Hematopoietic multipotent progenitor cell treated with erythropoietin and hydrocortisone succinate and interleukin-3 and kit ligand, for 6 days (in vitro differentiated cells): ENCODE data around the gene SMG1.
"Not testable (repeated sequence)": the region's sequence is repeated elsewhere in the genome, so short reads cannot be mapped to it uniquely, and the experiment has no call there.

ENCODE experiments used
- DNase-seq: peaks from one replicate; pipeline ENCODE4 v3.0.0-alpha.2; 2015

SMG1 gene

GRCh38 chr16:18796377-18796776 lies 129.8 kb downstream of the SMG1 start:
- DNase-seq, result no peak

- DNase-seq, result no peak
Measured at GRCh38 chr16:18792836-18793433, 133.3 kb downstream of the SMG1 start.

- peak; percentile 99 for DNase-seq
Measured at GRCh38 chr16:18789850-18790706, 136.1 kb downstream of the SMG1 start, which contains the start of gene RPS15A. TSS of gene RPS15A (minus strand) at chr16:18790334. CDS start at chr16:18789113, 1,221 bp downstream.

DNA sequence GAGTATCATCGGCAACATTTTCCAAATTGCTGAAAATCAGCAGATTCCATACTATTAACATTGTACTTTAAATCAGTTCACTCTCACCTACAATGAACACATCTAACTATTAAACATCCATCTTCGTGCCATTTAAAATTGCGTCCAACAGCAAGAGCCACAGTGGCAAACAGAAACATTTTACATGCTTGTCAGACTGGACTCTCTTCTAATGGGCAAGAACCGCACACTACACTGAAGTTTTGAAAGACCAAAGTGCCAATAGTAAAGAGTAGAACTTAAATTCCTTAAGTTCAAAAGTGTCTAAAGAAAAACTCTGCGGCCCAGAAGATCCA lies 136.7 kb downstream of the SMG1 start:
- DNase-seq, result no peak

GRCh38 chr16:18788828-18789514 lies 137.2 kb downstream of the SMG1 start:
- DNase-seq, result peak; percentile 29

- no peak for DNase-seq
Measured at GRCh38 chr16:18784917-18785623, 141.1 kb downstream of the SMG1 start.

DNA sequence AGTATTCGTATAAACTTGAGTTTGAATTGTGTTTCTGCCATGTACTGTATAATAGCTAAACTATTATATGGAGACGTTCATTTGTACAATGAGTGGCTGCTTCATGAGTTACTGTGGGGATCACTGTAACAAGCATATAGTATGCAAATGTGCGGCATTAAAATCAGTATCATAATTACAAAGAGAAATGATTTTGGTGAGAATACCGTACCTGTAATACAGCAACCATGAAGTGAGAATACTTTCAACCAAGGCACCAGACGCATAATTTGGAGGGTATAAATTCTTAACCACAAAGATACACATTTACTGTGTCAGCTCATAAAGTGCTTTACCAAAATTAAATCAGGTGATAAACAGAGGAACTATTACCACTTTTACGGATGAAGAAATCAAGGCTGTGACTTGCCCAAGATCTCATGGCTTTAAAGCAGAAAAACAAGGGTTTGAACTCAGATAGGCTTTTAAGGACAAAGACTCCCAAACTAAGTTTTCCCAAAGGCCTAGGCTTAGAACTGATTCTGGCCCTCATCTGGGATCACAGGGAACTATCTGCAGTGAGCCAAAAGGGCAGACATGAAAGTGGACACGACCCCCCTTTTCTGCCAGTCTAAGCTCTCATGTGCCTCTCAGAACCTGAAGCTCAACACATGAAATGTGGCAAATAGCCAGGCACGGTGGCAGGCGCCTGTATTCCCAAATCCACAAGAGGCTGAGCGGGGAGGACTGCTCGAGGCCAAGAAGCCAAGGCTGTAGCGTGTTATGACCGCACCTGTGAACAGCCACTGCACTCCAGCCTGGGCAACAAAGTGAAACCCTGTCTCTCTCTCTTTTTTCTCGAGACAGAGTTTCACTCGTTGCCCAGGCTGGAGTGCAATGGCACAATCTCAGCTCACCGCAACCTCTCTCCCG lies 142.5 kb downstream of the SMG1 start:
- DNase-seq, result no peak

GRCh38 chr16:18782697-18783429 lies 143.3 kb downstream of the SMG1 start:
- DNase-seq, result no peak

GRCh38 chr16:18781232-18781631 lies 145.0 kb downstream of the SMG1 start:
- not testable (repeated sequence) for DNase-seq

GRCh38 chr16:18780460-18781026 lies 145.7 kb downstream of the SMG1 start:
- not testable (repeated sequence) for DNase-seq

DNA sequence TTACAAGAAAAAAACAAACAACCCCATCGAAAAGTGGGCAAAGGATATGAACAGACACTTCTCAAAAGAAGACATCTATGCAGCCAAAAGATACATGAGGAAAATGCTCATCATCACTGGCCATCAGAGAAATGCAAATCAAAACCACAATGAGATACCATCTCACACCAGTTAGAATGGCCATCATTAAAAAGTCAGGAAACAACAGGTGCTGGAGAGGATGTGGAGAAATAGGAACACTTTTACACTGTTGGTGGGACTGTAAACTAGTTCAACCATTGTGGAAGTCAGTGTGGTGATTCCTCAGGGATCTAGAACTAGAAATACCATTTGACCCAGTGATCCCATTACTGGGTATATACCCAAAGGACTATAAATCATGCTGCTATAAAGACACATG lies 148.5 kb downstream of the SMG1 start:
- not testable (repeated sequence) for DNase-seq

DNA sequence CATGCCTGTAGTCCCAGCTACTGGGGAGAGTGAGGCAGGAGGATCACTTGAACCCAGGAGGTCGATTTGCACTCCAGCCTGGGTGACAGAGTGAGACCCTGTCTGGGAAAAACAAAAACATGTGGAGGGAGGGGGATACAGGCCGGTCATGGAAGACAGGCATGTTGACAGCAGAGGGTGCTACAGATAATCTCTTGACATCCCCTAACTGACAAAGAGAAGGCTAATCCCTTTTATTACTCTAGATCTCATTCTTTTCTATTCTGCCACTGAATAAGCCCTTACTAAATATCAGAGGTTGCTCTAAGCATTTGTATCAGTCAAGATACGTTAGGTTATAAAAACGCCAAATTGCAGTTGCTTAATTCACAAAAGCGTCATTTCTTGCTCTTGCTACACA lies 149.9 kb downstream of the SMG1 start:
- DNase-seq, result not testable (repeated sequence)

- peak; percentile 52 for DNase-seq
Measured at GRCh38 chr16:18774651-18775050, 151.6 kb downstream of the SMG1 start.

- not testable (repeated sequence) for DNase-seq
Measured at GRCh38 chr16:18772171-18772570, 154.0 kb downstream of the SMG1 start.

DNA sequence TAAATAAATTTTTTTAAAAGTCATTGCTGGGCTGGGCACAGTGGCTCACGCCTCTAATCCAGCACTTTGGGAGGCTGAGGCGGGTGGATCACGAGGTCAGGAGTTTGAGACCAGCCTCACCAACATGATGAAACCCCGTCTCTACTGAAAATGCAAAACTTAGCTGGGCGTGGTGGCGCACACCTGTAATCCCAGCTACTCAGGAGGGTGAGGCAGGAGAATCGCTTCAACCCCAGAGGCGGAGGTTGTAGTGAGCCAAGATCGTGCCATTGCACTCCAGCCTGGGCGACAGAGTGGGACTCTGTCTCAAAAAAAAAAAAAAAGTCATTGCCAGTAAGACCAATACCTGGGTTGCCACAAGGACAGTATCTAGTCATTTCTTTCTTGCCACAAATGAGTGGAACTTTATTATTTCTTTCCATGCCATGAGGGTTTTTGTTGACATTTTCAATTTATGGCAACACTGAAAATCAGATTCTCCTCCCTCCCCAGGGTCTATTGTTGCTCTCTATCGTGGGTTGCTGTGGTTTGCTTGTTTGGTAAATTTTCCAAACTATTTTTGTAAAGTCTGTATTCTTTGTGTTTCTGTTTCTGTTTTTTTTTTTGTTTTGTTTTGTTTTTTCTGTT lies 155.8 kb downstream of the SMG1 start:
- DNase-seq, result not testable (repeated sequence)

- DNase-seq, result not testable (repeated sequence)
Measured at GRCh38 chr16:18767217-18767616, 159.0 kb downstream of the SMG1 start.

- not testable (repeated sequence) for DNase-seq
Measured at GRCh38 chr16:18762713-18763112, 163.5 kb downstream of the SMG1 start.

DNA sequence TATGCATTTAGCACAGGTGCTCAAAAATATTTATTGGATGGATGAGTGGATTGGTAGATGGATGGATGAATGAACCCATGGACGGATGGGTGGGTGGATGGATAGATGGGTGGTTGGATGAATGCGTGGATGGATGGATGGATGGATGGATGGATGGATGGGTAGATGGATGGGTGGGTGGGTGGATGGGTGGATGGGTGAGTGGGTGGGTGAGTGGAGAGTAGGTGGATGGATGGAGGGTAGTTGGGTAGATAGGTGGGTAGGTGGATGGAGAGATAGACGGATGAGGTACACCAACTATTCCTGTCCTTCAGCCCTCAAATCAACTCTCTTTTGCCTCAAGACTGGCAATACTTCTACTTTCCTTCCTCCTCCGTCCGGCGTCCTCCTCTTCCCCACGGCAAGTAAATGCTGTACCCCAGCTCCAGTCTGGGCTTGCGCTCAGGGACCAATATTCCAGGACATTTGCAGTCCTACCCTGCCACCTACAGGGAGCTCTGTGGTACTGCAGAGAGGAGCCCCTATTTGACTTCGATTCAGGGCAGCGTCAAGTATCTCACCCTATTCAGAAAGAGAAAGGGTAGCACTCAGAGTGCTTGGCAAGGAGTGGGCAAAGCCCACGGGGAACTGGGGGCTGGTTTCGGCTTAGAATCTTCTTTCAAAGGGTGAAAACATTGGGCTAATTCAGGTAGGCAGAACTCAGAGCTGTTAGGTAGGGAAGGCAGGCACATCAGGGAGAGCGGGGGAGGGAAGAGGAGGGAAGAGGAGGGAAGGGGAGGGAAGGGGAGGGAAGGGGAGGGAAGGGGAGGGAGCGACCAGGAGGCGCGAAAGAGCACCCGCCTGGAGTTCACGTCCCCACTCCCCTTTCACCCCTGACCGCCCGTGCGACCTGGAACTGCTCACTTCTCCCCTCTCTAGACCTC lies 166.3 kb downstream of the SMG1 start:
- DNase-seq, result peak; percentile 33
